ENCODE data around the gene KIFC1. TPM values are rescaled to one million over a fixed set of nuclear protein-coding genes. Genes with fewer than 3 reads are reported as not detected.
A peak's percentile ranks its signal among the peaks of the same experiment; 100 is the strongest.
"Not testable (repeated sequence)": the region's sequence is repeated elsewhere in the genome, so short reads cannot be mapped to it uniquely, and the experiment has no call there.

Gene KIFC1, protein sequence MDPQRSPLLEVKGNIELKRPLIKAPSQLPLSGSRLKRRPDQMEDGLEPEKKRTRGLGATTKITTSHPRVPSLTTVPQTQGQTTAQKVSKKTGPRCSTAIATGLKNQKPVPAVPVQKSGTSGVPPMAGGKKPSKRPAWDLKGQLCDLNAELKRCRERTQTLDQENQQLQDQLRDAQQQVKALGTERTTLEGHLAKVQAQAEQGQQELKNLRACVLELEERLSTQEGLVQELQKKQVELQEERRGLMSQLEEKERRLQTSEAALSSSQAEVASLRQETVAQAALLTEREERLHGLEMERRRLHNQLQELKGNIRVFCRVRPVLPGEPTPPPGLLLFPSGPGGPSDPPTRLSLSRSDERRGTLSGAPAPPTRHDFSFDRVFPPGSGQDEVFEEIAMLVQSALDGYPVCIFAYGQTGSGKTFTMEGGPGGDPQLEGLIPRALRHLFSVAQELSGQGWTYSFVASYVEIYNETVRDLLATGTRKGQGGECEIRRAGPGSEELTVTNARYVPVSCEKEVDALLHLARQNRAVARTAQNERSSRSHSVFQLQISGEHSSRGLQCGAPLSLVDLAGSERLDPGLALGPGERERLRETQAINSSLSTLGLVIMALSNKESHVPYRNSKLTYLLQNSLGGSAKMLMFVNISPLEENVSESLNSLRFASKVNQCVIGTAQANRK
- 10 to 100 TPM; 15.8 to 74.6 TPM for total RNA-seq

DNA sequence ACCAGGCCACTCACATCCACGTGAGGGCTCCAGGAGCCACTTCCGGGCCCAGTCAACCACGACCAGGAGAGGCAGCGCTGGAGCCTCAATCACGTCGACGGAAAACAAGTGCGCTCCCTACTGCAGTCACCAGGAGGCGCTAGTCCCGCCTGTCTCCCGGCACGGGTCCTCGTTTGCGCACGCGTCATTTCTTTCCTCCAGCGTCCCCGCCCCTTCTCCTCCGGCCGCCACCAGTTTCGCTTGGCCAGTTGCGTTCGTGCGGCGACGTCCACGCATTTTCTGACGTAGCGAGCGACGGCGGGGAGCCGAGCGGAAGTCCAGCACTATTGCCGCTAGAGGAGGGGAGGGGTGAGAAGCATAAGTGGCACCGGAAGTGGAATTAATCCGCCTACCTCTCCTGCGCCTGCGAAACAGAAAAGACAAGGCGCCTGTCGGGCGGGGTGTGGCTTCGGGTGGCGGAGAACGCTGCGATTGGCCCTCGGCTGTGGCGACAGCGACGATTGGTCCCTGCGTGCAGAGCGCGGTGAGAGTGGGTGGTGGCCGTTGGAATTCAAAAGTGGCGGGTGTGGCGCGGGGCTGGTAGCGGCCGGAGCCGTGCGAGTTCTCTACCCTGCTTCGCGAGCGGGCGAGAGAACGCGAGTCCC lies at the start of gene KIFC1:
Gene KIFC1, plus strand, starts transcription at position 546 of the 644 bp plus-strand sequence. CDS start 163 bp downstream, outside the sequence.
- peaks cover 6% of the 10 kb centered on the region for H3K4me1 ChIP-seq
- intact Hi-C loops (cut with DNase I) = no loop called here
- H3K9me3 ChIP-seq = no peaks in the 10 kb centered on the region
- H3K4me3 ChIP-seq = peak within 1 kb of the TSS; percentile 66
- no peaks in the 10 kb centered on the region for H3K36me3 ChIP-seq
- peak; percentile 100 for DNase-seq
- peak within 1 kb of the TSS; percentile 86 for H3K27ac ChIP-seq
- peak within 1 kb of the TSS; percentile 58 to 66 for H3K9ac ChIP-seq (ENCODE audit: low read depth in 2 of 2, low read length in 2 of 2)
- TF ChIP-seq, protein P1, sequence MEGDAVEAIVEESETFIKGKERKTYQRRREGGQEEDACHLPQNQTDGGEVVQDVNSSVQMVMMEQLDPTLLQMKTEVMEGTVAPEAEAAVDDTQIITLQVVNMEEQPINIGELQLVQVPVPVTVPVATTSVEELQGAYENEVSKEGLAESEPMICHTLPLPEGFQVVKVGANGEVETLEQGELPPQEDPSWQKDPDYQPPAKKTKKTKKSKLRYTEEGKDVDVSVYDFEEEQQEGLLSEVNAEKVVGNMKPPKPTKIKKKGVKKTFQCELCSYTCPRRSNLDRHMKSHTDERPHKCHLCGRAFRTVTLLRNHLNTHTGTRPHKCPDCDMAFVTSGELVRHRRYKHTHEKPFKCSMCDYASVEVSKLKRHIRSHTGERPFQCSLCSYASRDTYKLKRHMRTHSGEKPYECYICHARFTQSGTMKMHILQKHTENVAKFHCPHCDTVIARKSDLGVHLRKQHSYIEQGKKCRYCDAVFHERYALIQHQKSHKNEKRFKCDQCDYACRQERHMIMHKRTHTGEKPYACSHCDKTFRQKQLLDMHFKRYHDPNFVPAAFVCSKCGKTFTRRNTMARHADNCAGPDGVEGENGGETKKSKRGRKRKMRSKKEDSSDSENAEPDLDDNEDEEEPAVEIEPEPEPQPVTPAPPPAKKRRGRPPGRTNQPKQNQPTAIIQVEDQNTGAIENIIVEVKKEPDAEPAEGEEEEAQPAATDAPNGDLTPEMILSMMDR (IDR thresholded peaks at IDR 0.05) = peak; percentile 94
- no peaks in the 10 kb centered on the region for H3K27me3 ChIP-seq

DNA sequence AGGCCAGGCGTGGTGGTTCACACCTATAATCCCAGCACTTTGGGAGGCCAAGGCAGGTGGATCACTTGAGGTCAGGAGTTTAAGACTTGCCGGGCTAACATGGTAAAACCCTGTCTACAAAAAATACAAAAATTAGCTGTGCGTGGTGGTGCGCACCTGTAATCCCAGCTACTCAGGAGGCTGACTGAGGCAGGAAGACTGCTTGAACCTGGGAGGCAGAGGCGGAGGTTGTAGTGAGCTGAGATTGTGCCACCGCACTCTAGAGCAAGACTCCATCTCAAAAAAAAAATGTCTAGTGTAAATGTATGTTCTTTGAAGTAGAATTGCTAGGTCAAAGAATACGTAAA lies 48.0 kb upstream of the KIFC1 start:
- H3K36me3 ChIP-seq; intact Hi-C loops (cut with DNase I); H3K27me3 ChIP-seq; DNase-seq; H3K9ac ChIP-seq (ENCODE audit: low read depth in 2 of 2, low read length in 2 of 2); H3K4me1 ChIP-seq; H3K4me3 ChIP-seq; H3K9me3 ChIP-seq: not testable (repeated sequence)
- peak overlapping the region; percentile 3 for H3K27ac ChIP-seq

DNA sequence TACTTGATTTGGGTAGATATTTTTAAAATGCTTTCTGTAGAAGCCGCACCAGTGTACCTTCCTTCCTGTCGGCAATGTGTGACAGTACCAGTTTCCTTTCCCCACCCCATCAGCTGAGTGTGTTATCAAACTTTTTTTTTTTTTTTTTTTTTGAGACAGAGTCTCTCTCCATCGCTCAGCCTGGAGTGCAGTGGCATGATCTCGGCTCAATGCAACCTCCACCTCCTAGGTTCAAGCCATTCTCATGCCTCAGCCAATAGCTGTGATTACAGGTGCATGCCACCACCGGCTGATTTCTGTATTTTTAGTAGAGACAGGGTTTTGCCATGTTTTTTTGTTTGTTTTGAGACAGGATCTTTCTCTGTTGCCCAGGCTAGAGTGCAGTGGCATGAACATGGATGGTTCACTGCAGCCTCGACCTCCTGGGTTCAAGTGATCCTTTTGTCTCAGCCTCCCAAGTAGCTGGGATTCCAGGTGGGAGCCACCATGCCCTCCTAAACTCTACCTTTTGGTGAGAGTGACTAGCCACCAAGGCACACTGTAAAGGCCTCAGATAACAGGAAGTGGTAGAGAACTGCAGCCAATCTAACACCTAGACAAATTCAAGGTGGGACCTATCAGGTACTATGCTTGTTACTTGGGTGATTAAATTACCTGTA lies 47.5 kb upstream of the KIFC1 start:
- H3K9me3 ChIP-seq = no peaks in the 10 kb centered on the region
- peak overlapping the region; percentile 11 for H3K27ac ChIP-seq
- H3K36me3 ChIP-seq = no peaks in the 10 kb centered on the region
- no peak for DNase-seq
- intact Hi-C loops (cut with DNase I) = no loop called here
- H3K4me3 ChIP-seq = no peak overlapping the region
- no peak overlapping the region for H3K9ac ChIP-seq (ENCODE audit: low read depth in 2 of 2, low read length in 2 of 2)
- no peaks in the 10 kb centered on the region for H3K4me1 ChIP-seq
- TF ChIP-seq, protein P1 (IDR thresholded peaks at IDR 0.05) = no peak
- no peaks in the 10 kb centered on the region for H3K27me3 ChIP-seq

GRCh38 chr6:33344701-33345697 lies 46.6 kb upstream of the KIFC1 start:
- H3K9ac ChIP-seq (ENCODE audit: low read depth in 2 of 2, low read length in 2 of 2) = peak overlapping the region in 1 of 2 donors; percentile 37
- no peak overlapping the region for H3K4me3 ChIP-seq
- DNase-seq = peak; percentile 70
- no peaks in the 10 kb centered on the region for H3K27me3 ChIP-seq
- intact Hi-C loops (cut with DNase I) = no loop called here
- H3K9me3 ChIP-seq = no peaks in the 10 kb centered on the region
- TF ChIP-seq, protein P1 (IDR thresholded peaks at IDR 0.05) = peak; percentile 50
- H3K27ac ChIP-seq = peak overlapping the region; percentile 61
- no peaks in the 10 kb centered on the region for H3K36me3 ChIP-seq
- no peaks in the 10 kb centered on the region for H3K4me1 ChIP-seq

DNA sequence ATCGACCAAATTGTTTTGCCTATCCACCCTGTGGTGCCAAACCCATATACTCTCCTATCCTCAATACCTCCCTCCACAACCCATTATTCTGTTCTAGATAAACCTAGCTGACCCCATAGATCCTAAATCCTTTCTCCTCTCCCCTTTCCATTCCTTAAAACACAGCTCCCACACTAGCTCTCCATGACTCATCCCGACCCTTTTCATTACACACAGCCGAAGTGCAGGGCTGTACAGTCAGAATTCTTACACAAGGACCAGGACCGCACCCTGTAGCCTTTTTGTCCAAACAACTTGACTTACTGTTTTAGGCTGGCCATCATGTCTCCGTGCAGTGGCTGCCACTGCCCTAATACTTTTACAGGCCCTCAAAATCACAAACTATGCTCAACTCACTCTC lies 44.7 kb upstream of the KIFC1 start:
- H3K9me3 ChIP-seq; DNase-seq; H3K36me3 ChIP-seq; H3K4me1 ChIP-seq; H3K27me3 ChIP-seq; H3K4me3 ChIP-seq; intact Hi-C loops (cut with DNase I); H3K9ac ChIP-seq (ENCODE audit: low read depth in 2 of 2, low read length in 2 of 2); H3K27ac ChIP-seq: not testable (repeated sequence)
